ENCODE measurements around the gene CDKL1.

Gene CDKL1

GRCh38 chr14:50342221-50343078, 54.2 kb downstream of the CDKL1 start:
- peak; percentile 92 for ATAC-seq
- TF ChIP-seq TCF4 (CRISPR knock-in tag; IDR thresholded peaks at IDR 0.05; ENCODE audit: borderline replicate concordance) (peak; percentile 17; the same call in 1 of the 2 replicates), PATZ1 (CRISPR knock-in tag; IDR thresholded peaks at IDR 0.05; ENCODE audit: borderline replicate concordance) (peak; percentile 67; the same call in 1 of the 2 replicates), ZFP30 (CRISPR knock-in tag; IDR thresholded peaks at IDR 0.05) (no peak), SNAI2 (CRISPR knock-in tag; IDR thresholded peaks at IDR 0.05) (no peak), TSHZ2 (CRISPR knock-in tag; IDR thresholded peaks at IDR 0.05) (0 out of 2 replicates have a peak, but pooled peaks have one; percentile 49)

GRCh38 chr14:50340963-50341362, 55.7 kb downstream of the CDKL1 start:
- ATAC-seq = peak; percentile 7; the same call in 1 of the 3 replicates
- TF ChIP-seq ZFP3 (CRISPR knock-in tag; IDR thresholded peaks at IDR 0.05) = no peak
- TF ChIP-seq ARNTL (CRISPR knock-in tag; IDR thresholded peaks at IDR 0.05; ENCODE audit: borderline replicate concordance, low read depth) = no peak
- no peak for TF ChIP-seq SNAI2 (CRISPR knock-in tag; IDR thresholded peaks at IDR 0.05)
- no peak for TF ChIP-seq ISL1 (CRISPR knock-in tag; IDR thresholded peaks at IDR 0.05)
- TF ChIP-seq ESRRG (CRISPR knock-in tag; IDR thresholded peaks at IDR 0.05) = no peak
- TF ChIP-seq ZNF8 (CRISPR knock-in tag; IDR thresholded peaks at IDR 0.05) = no peak
- TF ChIP-seq PPARA (CRISPR knock-in tag; IDR thresholded peaks at IDR 0.05; ENCODE audit: borderline replicate concordance) = no peak
- TF ChIP-seq GLIS3 (CRISPR knock-in tag; IDR thresholded peaks at IDR 0.05) = no peak
- no peak for TF ChIP-seq ZC3H10 (CRISPR knock-in tag; IDR thresholded peaks at IDR 0.05)
- no peak for TF ChIP-seq CREB5 (CRISPR knock-in tag; IDR thresholded peaks at IDR 0.05; ENCODE audit: low read depth)
- no peak for TF ChIP-seq PATZ1 (CRISPR knock-in tag; IDR thresholded peaks at IDR 0.05; ENCODE audit: borderline replicate concordance)
- no peak for TF ChIP-seq OSR1 (CRISPR knock-in tag; IDR thresholded peaks at IDR 0.05)
- TF ChIP-seq TSHZ2 (CRISPR knock-in tag; IDR thresholded peaks at IDR 0.05) = no peak
- no peak for TF ChIP-seq TCF4 (CRISPR knock-in tag; IDR thresholded peaks at IDR 0.05; ENCODE audit: borderline replicate concordance)
- no peak for TF ChIP-seq CSDC2 (CRISPR knock-in tag; IDR thresholded peaks at IDR 0.05)
- no peak for TF ChIP-seq ZNF70 (CRISPR knock-in tag; IDR thresholded peaks at IDR 0.05)

- ATAC-seq = no peak
- no peak for TF ChIP-seq OSR1 (CRISPR knock-in tag; IDR thresholded peaks at IDR 0.05)
- TF ChIP-seq TSHZ2 (CRISPR knock-in tag; IDR thresholded peaks at IDR 0.05) = no peak
- TF ChIP-seq POU6F1 (CRISPR knock-in tag; IDR thresholded peaks at IDR 0.05; ENCODE audit: borderline replicate concordance, low read depth) = no peak
- no peak for TF ChIP-seq SNAI2 (CRISPR knock-in tag; IDR thresholded peaks at IDR 0.05)
- no peak for TF ChIP-seq PATZ1 (CRISPR knock-in tag; IDR thresholded peaks at IDR 0.05; ENCODE audit: borderline replicate concordance)
Measured at GRCh38 chr14:50340045-50340444, 56.6 kb downstream of the CDKL1 start.

All from SK-N-SH treated with all-trans-retinoic acid at 6 μM for 48 hours (cell line).